ENCODE measurements around the gene IBTK. TPM values are rescaled to one million over a fixed set of nuclear protein-coding genes. Genes with fewer than 3 reads are reported as not detected.

The IBTK gene
- total RNA-seq, 1 donor from 2014 or later: 60.7 TPM

GRCh38 chr6:82123632-82124031, 123.9 kb downstream of the IBTK start:
- DNase-seq (ENCODE audit: low spot score): no peak

Other genes with a start within 250 kb of the IBTK start
- 5.8 TPM for gene TPBG, start 116.1 kb upstream of the IBTK start, total RNA-seq (ENCODE audit: insufficient read depth, low replicate concordance)